ENCODE measurements around the gene ZNF385B. TPM values are rescaled to one million over a fixed set of nuclear protein-coding genes. Genes with fewer than 3 reads are reported as not detected.
A peak's percentile ranks its signal among the peaks of the same experiment; 100 is the strongest.

Gene ZNF385B
- total RNA-seq, 1 donor from 2014 or later, result not detected

DNA sequence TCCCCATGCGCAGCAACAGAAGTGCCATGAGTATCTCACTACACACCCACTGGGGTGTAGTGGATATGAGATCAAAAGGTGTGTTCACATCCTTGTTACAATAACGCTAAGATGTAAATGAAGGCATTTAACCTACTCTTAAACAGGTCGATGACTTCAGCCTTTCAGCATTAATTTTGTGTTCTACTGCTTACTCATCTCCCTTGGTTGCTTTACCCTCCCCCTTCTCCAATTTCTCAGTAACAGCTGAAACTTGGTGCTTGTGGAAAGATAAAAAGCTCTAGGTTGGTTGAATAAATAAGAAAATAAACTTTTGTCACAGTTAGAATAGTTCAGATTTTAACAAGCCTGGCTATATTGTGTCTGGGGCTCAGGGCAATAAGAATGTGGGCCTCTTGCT, 449.3 kb downstream of the ZNF385B start:
- H3K4me1 Mint-ChIP-seq (ENCODE audit: low read depth, unreplicated experiment), result no peaks in the 10 kb centered on the region
- TF ChIP-seq, protein P1, sequence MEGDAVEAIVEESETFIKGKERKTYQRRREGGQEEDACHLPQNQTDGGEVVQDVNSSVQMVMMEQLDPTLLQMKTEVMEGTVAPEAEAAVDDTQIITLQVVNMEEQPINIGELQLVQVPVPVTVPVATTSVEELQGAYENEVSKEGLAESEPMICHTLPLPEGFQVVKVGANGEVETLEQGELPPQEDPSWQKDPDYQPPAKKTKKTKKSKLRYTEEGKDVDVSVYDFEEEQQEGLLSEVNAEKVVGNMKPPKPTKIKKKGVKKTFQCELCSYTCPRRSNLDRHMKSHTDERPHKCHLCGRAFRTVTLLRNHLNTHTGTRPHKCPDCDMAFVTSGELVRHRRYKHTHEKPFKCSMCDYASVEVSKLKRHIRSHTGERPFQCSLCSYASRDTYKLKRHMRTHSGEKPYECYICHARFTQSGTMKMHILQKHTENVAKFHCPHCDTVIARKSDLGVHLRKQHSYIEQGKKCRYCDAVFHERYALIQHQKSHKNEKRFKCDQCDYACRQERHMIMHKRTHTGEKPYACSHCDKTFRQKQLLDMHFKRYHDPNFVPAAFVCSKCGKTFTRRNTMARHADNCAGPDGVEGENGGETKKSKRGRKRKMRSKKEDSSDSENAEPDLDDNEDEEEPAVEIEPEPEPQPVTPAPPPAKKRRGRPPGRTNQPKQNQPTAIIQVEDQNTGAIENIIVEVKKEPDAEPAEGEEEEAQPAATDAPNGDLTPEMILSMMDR (IDR thresholded peaks at IDR 0.05; ENCODE audit: partially characterized antibody, unreplicated experiment), result no peak

DNA sequence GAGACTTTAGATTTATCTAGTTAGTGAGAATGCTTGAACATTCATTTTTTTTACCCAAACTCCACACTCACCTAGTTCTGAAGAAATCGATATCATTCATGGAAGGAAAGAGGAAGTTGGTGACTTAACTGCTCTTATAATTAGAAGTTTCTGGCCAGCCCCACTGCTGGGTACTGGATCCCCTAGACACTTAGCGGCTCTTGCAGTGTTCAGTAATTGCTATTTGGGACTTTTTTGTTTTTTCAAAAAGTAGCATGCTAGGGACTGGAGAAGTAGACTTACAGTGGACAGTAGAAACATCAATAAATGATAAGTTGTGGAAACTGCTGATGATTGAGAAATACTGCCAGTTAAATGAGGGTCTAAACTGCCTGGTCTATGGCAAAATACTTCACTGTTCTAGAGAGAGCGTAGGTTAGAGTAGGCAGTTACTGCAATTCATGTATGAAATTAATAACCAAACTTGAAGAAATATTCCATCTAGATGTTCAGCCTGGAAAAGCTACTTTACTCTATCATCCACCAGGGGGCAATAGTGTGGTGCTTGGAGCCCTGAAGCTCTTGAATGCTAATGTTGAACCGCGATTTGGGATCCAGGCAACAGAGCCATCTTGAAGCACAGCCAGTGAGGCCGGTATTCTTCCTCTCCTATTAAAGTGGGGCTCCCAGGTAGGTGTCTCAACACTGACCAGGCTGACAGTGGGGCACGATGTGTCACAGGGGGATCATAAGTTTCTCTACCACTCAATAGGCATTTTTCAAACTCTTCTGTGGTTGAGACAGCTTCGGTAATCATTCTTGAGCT, 450.7 kb downstream of the ZNF385B start:
- Mint-ChIP-seq H3K9me3 (ENCODE audit: unreplicated experiment) (no peaks in the 10 kb centered on the region), H3K4me3 (ENCODE audit: unreplicated experiment) (no peak overlapping the region), H3K27ac (ENCODE audit: unreplicated experiment) (no peak overlapping the region), H3K36me3 (ENCODE audit: unreplicated experiment) (no peaks in the 10 kb centered on the region), H3K27me3 (ENCODE audit: unreplicated experiment) (no peaks in the 10 kb centered on the region), H3K4me1 (ENCODE audit: low read depth, unreplicated experiment) (no peaks in the 10 kb centered on the region)
- TF ChIP-seq, protein P1 (IDR thresholded peaks at IDR 0.05; ENCODE audit: partially characterized antibody, unreplicated experiment), result peak; percentile 81
- peak; percentile 28 for DNase-seq

More for the DNA sequence above, 449.3 kb downstream of the ZNF385B start:
- H3K4me3 Mint-ChIP-seq (ENCODE audit: unreplicated experiment), result no peak overlapping the region
- no peaks in the 10 kb centered on the region for H3K36me3 Mint-ChIP-seq (ENCODE audit: unreplicated experiment)
- no peaks in the 10 kb centered on the region for H3K9me3 Mint-ChIP-seq (ENCODE audit: unreplicated experiment)
- no peak for DNase-seq
- H3K27me3 Mint-ChIP-seq (ENCODE audit: unreplicated experiment), result no peaks in the 10 kb centered on the region
- no peak overlapping the region for H3K27ac Mint-ChIP-seq (ENCODE audit: unreplicated experiment)

DNA sequence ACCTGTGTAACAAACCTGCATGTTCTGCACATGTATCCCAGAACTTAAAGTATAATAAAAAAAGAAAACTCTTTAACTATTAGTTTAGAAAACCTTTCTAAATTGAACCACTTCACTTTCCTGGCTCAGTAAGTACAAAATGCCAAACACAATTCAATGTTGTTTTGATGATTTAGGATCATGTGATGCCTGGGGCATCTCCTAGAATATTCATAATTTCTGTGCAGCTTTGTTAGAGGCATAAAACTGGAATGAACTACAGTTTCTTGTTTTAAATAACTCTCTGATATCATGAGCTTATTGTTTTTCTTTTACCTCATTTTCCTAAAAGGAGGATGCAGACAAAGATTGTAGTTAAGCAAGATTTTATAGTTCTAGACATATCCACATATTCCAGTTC, 457.8 kb downstream of the ZNF385B start:
- TF ChIP-seq, protein P1 (IDR thresholded peaks at IDR 0.05; ENCODE audit: partially characterized antibody, unreplicated experiment), result no peak

DNA sequence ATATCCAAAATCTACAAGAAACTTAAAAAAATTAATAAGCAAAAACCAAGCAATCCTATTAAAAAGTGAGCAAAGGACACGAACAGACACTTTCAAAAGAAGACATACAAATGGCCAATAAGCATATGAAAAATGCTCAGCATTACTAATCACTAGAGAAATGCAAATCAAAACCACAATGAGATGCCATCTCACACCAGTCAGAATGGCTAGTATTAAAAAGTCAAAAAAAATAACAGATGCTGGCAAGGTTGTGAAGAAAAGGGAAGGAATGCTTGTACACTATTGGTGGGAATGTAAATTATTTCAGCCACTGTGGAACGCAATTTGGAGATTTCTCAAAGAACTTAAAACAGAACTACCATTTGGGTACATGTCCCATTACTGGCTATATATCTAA, 467.9 kb downstream of the ZNF385B start:
- TF ChIP-seq, protein P1 (IDR thresholded peaks at IDR 0.05; ENCODE audit: partially characterized antibody, unreplicated experiment), result no peak
- Mint-ChIP-seq H3K4me3 (ENCODE audit: unreplicated experiment) (no peak overlapping the region), H3K36me3 (ENCODE audit: unreplicated experiment) (no peaks in the 10 kb centered on the region), H3K4me1 (ENCODE audit: low read depth, unreplicated experiment) (no peaks in the 10 kb centered on the region), H3K9me3 (ENCODE audit: unreplicated experiment) (no peaks in the 10 kb centered on the region), H3K27ac (ENCODE audit: unreplicated experiment) (no peak overlapping the region), H3K27me3 (ENCODE audit: unreplicated experiment) (no peaks in the 10 kb centered on the region)
- no peak for DNase-seq

More for the DNA sequence above, 457.8 kb downstream of the ZNF385B start:
- Mint-ChIP-seq H3K4me3 (ENCODE audit: unreplicated experiment) (no peak overlapping the region), H3K27ac (ENCODE audit: unreplicated experiment) (no peak overlapping the region), H3K9me3 (ENCODE audit: unreplicated experiment) (no peaks in the 10 kb centered on the region), H3K36me3 (ENCODE audit: unreplicated experiment) (no peaks in the 10 kb centered on the region), H3K27me3 (ENCODE audit: unreplicated experiment) (peaks cover 1% of the 10 kb centered on the region), H3K4me1 (ENCODE audit: low read depth, unreplicated experiment) (no peaks in the 10 kb centered on the region)
- DNase-seq, result no peak

Small RNAs within 50 kb of the gene (microRNA-seq; reads per million reads assigned to microRNA genes)
- not detected for gene MIR1258 (ENCODE audit: unreplicated experiment)

Other genes with a start within 250 kb of the ZNF385B start
- gene CWC22, start 145.7 kb upstream of the ZNF385B start, total RNA-seq (ENCODE audit: unreplicated experiment), result 12.0 TPM